GM18873 (cell line): ENCODE measurements around the gene SLC16A9.

ENCODE experiments used
- ATAC-seq: cut with Tn5 transposase; IDR thresholded peaks from one replicate; pipeline ENCODE4 v1.9.1; 2021; ENCODE audit warnings: mild to moderate bottlenecking, moderate library complexity, moderate number of reproducible peaks; ENCODE audit not compliant: unreplicated experiment, low FRiP score

SLC16A9 gene

DNA sequence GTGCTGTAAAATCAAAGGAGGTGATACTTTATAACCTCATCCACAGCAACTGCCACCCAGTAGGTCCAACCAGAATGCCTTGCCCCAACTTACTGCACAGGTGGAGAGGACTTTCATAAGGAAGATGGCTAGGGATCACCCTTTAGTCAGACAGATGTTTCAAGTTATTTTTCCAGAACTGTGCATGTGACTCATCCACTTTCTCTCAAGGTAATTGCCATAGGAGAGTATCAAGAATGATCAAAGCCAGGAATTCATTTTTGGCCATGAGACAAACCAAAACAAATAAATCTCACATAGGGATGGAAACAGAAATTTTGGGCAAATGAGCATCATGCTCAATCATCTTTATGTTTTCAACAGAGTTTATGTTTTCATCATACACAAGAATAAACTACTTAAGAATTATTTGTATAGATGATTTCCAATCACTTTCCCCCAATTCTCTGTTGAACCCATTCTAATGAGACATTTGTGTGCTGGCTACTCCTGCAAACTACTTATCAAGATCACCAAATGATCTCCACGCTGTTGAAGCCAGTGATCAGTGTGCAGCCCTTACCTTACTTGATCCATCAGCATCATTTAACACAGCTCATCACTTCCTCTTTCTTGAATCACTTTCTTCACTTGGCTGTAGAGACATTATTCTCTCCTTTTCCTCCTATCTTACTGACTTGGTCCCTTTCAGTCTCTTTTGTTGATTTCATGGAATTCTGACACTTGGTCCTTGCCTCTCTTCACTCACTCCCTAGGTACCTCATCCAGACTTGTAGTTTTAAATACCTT lies 74.0 kb downstream of the SLC16A9 start:
- ATAC-seq = no peak

DNA sequence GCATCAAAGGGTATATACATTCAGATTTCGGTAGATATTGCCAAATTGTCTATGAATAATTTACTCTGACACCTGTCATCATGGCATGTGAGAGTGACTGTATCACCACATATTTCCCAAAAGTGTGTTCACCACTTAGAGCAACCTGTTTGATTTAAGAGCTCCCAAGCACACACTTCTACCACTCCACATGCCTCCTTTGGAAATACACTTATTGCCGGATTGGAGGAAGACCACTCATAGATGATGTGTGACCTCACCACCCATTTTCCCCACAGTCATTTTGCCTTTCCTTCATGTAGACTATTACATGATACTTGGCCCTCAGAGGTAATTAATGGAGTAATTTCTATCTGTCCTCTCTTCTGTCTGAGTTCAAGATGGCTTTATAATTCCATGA lies 75.5 kb downstream of the SLC16A9 start:
- ATAC-seq = no peak

DNA sequence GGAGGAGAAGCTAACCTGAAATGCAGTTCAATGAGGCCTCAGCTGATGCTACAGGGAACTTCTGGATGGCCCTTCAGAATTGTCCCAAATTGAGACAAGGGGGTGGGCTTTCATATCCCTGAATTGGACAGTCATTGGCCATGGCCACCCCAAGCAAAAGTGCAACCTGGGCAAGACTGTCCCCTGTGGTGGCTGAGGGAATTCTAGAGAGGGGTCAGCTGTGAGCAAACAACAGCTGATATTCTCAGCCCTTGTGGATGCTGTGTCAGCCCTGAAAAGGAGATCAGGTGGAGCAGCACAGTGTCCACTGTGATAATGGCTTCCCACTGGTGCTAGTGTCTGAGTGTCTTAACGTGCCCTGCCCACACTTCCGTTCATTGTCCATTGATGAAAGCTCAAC lies 76.6 kb downstream of the SLC16A9 start:
- ATAC-seq = no peak

GRCh38 chr10:59631882-59632807 lies 77.5 kb downstream of the SLC16A9 start:
- ATAC-seq = no peak

GRCh38 chr10:59631237-59631636 lies 78.4 kb downstream of the SLC16A9 start:
- ATAC-seq = no peak

DNA sequence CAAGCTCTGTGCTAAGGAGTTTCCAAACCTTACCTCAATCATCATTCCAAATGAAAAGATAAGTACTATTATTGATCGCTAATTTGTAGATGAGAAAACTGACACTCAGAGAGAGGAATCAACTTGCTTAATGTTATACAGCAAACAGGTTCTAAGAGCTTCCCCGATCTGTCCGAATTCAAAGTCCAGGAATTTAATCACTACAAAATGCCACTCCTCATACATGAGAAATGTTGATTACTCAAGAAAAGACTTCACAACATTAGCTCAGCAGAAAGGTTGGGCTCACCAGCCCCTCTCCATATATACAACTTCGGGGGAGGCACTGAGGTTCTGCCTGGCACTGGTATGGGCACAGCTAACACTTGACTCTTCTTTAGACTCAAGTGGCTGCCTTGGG lies 80.7 kb downstream of the SLC16A9 start:
- ATAC-seq = no peak

GRCh38 chr10:59628456-59628855 lies 81.2 kb downstream of the SLC16A9 start:
- no peak for ATAC-seq

DNA sequence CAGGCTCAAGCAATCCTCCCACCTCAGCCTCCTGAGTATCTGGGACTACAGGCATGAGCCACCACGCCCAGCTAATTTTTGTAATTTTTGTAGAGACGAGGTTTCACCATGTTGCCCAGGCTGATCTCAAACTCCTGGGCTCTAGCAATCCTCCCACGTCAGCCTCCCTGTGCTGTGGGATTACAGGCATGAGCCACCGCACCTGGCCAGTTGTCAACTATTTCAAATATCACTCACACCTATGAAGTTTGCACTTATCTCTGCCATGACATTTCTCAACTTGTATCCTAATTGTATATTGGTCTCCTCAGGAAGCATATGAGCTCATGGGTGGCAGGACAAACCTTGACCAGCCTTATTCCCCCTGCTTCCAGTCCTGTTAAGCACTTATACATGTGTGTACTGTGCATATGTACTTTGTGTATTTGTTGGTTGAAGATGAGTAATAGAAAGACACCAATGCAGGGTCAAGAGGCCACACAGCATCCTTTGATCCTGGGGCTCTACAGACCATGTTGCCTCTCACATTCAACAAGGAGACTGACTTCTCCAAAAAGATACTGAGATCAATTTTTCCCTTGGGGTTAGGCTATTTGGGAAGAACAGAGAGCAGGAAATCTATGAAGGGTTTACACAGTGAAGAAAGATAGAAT lies 82.2 kb downstream of the SLC16A9 start:
- ATAC-seq = no peak

DNA sequence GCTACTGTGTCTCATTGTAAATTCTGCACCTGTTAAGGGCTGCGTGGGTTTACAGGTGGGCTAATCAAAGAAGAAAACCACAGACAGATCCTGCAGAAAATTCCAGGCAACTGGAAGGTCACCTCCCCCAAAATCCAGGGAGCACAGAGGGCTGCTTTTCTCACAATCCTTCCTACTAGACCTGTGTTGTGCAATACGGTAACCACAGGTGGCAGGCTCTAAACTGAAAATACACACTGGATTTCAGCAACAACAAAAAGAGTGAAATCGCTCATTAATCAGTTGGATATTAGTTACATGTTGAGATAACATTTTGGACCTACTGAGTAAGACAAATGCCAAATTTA lies 83.2 kb downstream of the SLC16A9 start:
- no peak for ATAC-seq

GRCh38 chr10:59625721-59626522 lies 83.7 kb downstream of the SLC16A9 start:
- ATAC-seq = peak; percentile 79

DNA sequence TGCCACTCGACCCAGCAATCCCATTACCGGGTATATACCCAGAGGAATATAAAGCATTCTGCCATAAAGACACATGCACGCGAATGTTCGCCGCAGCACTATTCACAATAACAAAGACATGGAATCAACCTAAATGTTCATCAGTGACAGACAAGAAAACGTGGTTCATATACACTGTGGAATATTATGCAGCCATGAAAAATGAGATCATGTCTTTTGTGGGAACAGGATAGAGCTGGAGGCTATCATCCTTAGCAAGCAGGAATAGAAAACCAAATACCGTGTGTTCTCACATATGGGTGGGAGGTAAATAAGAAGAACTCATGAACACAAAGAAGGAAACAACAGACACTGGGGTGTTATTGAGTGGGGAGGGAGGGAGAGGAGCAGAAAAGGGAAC lies 84.7 kb downstream of the SLC16A9 start:
- no peak for ATAC-seq

GRCh38 chr10:59624136-59624535 lies 85.5 kb downstream of the SLC16A9 start:
- ATAC-seq = no peak

DNA sequence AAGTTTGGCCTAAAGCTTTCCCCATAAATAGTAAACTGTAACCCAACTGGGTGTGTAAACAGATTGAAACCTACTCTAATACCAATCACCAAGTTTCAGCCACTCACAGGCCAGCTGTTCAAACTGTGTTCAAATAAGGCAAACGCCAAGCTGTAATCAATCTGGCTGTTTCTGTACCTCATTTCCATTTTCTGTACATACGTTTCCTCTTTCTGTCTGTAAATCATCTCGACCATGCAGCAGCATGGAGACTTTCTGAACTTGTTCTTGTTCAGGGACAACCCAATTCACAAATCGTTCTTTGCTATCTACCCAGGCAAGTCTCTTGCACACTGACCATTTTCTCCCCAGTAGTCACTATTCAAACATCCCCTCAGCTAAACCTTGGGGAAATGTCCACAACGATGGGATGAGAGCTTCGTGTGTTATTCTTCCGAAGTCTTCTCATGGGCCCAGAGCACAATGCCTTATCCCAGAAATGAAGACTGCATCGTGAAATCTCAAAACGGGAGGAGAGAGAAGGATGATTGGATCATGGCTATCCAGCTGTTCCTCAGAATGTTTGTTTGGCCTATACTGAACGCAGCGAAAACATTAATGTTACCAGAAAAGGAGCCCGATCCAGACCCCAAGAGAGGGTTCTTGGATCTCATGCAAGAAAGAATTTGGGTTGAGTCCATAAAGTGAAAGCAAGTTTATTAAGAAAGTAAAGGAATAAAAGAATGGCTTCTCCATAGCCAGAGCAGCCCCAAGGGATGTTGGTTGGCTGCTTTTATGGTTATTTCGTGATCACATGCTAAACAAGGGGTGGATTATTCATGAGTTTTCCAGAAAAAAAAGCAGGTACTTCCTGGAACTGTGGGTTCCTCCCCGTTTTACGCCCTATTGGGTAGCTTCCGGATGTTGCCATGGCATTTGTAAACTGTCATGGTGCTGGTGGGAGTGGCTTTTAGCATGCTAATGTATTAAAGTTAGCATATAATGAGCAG lies 86.2 kb downstream of the SLC16A9 start:
- ATAC-seq = no peak

DNA sequence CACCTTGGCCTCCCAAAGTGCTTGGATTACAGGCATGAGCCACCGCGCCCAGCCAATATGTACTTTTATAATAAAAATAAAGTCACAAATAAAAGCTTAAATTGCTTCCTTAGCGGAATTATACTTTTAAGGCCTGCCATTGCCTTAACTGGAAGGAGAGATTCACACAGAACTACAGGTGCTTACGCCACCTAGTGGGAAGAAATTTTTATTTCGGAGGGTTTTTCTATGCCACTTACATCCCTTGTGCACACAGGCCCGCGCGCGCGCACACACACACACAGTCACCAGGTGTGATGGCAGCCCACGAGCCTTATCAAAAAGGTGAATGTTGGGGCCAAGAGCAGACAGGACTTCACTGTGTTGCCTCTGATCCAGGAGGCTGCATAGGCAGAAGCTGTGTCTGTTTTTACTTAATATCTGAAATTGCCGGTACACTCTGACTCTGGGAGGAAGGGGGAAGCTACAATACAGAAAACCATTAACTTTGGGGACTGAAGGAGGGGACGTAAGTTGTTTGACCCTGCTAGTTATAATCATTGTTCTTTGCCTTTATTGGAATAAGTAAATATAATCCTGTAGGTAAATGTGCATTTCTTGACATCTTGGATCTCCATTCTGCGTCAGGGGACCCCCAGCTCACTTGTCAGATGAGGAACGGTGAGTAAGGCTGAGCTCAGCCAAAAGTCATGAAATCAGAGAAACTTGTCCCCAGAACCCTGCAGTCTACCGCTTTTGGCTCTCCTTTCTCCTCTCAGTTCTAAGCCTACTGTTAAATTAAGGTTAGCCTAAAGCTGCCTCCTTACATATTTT lies 87.1 kb downstream of the SLC16A9 start:
- no peak for ATAC-seq

DNA sequence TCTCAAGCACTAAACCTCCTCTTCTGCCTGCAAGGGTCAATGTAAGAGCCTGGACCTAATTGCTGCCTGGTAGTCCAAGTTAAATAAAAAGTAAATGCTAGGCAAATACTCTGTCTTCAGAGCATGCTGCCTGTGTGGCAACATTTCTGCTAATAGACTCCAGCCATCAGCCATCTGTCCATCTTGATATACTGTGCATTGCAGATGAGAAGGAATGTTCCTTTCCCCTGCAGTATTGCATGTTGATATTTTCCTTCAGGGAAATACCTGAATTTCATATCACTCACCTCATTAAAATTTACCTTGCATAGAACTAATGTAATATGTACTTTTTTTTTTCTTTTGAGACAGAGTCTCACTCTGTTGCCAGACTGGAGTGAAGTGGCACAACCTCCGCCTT lies 87.9 kb downstream of the SLC16A9 start:
- no peak for ATAC-seq

DNA sequence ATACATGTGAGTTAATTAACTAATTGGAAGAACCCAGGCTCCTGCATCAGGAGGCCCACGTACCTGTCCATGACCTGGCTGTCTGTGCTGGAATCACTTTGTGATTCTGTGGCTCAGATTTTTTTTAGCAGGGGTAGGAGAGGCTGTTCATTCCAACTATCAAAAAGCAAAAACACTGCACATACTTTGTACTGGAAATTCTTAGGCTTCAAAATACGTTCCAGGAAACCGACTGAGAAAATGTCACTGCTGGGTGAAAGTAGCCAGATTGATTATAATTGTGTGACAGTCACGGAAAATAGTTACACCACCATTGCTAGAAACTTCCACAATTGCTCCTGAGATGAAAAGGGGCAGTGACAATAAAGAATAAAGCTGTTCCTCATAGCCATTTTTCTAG lies 91.0 kb downstream of the SLC16A9 start:
- no peak for ATAC-seq

DNA sequence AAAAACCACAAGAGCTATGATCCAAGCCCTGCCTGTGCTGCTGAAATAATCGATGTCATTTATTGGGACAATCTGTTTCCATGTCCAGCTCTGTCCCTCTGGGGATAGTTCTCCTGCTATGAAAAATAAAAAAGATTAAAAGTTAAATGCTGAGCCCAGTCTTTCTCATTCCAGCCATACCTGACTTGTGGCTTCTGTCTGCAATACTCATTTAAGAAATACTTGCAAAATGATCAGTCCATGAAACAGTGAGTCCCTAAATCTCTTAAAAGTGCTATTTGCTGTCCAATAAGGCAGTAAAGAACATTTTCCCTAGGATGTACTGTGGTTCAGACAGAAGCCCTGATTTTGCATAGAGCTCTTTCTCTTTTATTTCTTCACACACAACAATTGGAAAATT lies 91.7 kb downstream of the SLC16A9 start:
- ATAC-seq = no peak

- no peak for ATAC-seq
Observed at GRCh38 chr10:59611048-59611447, 98.6 kb downstream of the SLC16A9 start.
